HG03025 (cell line): ENCODE measurements around the gene ZNF771.

ENCODE experiments used
- ATAC-seq: cut with Tn5 transposase; IDR thresholded peaks from one replicate; pipeline ENCODE4 v1.9.1; 2021; ENCODE audit warnings: mild to moderate bottlenecking, moderate library complexity; ENCODE audit not compliant: unreplicated experiment, low FRiP score

ZNF771 gene

GRCh38 chr16:30397776-30398660 is 9.4 kb upstream of the ZNF771 start:
- ATAC-seq: no peak

- no peak for ATAC-seq
These were observed 8.6 kb upstream of the ZNF771 start for GRCh38 chr16:30398661-30399434.

GRCh38 chr16:30399435-30400186 is 7.8 kb upstream of the ZNF771 start:
- no peak for ATAC-seq

- no peak for ATAC-seq
These were observed 5.5 kb upstream of the ZNF771 start for GRCh38 chr16:30401768-30402425.

- ATAC-seq: no peak
These were observed 658 bp upstream of the ZNF771 start for GRCh38 chr16:30406795-30407101.

- no peak for ATAC-seq
These were observed 563 bp downstream of the ZNF771 start for GRCh38 chr16:30407804-30408534.

- no peak for ATAC-seq
These were observed 2.0 kb downstream of the ZNF771 start for GRCh38 chr16:30409125-30410060.

GRCh38 chr16:30413112-30413806 is 5.9 kb downstream of the ZNF771 start:
- no peak for ATAC-seq

- no peak for ATAC-seq
These were observed 6.8 kb downstream of the ZNF771 start for GRCh38 chr16:30414159-30414558.

GRCh38 chr16:30416047-30416603 is 8.7 kb downstream of the ZNF771 start:
- ATAC-seq: no peak

- ATAC-seq: no peak
These were observed 9.5 kb downstream of the ZNF771 start for GRCh38 chr16:30416624-30417528.

- ATAC-seq: peak; percentile 83
These were observed 10.3 kb downstream of the ZNF771 start for GRCh38 chr16:30417529-30418349.

GRCh38 chr16:30418350-30419181 is 11.2 kb downstream of the ZNF771 start:
- ATAC-seq: no peak

GRCh38 chr16:30421010-30421409 is 13.6 kb downstream of the ZNF771 start:
- ATAC-seq: no peak

- ATAC-seq: no peak
These were observed 20.6 kb downstream of the ZNF771 start for GRCh38 chr16:30428055-30428454.

- ATAC-seq: no peak
These were observed 21.9 kb downstream of the ZNF771 start for GRCh38 chr16:30429418-30429677.
